22Rv1 (cell line): Measurements from ENCODE around the gene UBL7.

Source experiments
- H3K27ac ChIP-seq: fragments of 450-650 bp; 2 replicates; pipeline ENCODE4 v1.5.1; 2017
- ZFX ChIP-seq: fragments of 450-650 bp; IDR thresholded peaks from 2 replicates; pipeline ENCODE4 v1.6.1; 2017; ENCODE audit warnings: antibody characterized with exemption, borderline replicate concordance
- TF ChIP-seq, protein P1 (sequence below): fragments of 450-650 bp; IDR thresholded peaks from 2 replicates; pipeline ENCODE4 v1.5.1; 2017; ENCODE audit warnings: mild to moderate bottlenecking

Gene UBL7

DNA sequence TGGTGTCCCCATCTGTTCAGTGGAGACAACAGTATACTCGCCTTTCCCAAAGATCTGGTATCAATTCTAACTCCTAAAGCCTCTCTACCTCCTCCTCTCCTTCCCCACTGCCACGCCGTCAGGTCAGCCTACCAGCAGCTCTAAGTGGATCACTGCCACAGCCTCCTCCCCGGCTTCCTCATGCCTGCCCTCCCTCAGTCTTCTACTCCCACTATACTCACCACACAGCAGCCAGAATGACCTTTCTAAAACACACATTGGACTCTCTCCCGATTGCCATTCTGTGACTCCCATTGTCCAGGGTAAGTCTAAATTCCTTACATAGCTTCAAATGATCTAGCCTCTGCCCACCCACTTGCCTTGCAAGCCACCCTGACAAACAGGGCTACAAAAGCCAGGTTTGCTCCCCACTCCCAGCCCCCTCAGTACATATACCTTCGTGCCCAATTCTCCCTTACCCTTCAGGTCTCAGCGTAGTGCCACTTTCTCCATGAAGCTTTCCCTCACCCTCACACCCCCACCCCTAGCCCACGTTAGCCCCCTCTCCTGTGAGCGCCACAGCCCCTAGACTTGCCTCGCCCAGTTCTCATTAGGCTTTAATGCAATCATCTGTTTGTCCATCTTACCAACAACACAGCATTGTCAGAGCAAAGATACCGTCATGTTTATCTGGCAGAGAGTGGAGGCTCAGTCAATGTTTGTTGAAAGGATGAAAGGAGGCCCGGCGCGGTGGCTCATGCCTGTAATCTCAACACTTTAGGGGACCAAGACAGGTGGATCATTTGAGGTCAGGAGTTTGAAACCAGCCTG, 17.7 kb downstream of the UBL7 start:
- no peak overlapping the region for H3K27ac ChIP-seq
- TF ChIP-seq ZFX: no peak
- TF ChIP-seq, protein P1, sequence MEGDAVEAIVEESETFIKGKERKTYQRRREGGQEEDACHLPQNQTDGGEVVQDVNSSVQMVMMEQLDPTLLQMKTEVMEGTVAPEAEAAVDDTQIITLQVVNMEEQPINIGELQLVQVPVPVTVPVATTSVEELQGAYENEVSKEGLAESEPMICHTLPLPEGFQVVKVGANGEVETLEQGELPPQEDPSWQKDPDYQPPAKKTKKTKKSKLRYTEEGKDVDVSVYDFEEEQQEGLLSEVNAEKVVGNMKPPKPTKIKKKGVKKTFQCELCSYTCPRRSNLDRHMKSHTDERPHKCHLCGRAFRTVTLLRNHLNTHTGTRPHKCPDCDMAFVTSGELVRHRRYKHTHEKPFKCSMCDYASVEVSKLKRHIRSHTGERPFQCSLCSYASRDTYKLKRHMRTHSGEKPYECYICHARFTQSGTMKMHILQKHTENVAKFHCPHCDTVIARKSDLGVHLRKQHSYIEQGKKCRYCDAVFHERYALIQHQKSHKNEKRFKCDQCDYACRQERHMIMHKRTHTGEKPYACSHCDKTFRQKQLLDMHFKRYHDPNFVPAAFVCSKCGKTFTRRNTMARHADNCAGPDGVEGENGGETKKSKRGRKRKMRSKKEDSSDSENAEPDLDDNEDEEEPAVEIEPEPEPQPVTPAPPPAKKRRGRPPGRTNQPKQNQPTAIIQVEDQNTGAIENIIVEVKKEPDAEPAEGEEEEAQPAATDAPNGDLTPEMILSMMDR: no peak

DNA sequence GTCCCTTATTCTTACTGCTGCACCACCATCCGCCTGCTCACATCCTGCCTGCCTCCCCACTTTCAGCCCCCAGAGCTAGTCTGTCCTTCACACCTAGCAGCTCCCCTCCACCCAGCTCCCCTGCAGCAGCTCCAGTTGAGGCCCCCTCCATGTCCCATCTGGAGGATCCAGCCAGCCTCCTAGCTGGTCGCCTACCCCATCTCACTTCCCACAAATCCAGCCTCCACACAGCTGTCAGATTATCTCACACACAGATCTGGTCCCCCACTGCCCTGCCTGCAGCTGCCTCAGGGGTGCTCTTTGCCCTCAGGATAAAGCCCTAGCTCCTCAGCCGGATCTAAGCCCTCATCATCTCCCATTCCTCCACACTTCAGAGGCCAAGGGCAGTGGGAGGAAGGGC, 18.4 kb downstream of the UBL7 start:
- no peak overlapping the region for H3K27ac ChIP-seq
- TF ChIP-seq, protein P1: no peak
- no peak for TF ChIP-seq ZFX

DNA sequence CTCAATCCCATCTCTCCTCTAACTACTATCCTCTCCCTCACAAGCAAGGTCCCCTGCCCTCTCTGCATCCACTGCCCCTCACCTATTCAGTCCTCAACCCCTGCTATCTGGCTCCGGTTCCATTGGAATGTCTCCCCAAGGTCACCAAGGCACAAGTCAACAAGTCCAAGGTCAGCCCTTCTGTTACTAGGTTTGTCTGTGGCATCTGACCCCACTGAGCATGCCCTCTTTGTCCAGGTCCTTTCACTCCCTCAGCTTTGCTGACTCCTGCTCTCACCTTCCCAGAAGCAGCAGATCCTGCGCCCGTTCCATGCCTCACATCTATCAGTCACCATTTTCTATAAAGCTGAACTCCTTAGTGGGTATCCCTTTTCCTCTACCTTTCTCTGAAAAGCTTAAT, 18.9 kb downstream of the UBL7 start:
- TF ChIP-seq ZFX: no peak
- TF ChIP-seq, protein P1: no peak
- H3K27ac ChIP-seq: no peak overlapping the region

DNA sequence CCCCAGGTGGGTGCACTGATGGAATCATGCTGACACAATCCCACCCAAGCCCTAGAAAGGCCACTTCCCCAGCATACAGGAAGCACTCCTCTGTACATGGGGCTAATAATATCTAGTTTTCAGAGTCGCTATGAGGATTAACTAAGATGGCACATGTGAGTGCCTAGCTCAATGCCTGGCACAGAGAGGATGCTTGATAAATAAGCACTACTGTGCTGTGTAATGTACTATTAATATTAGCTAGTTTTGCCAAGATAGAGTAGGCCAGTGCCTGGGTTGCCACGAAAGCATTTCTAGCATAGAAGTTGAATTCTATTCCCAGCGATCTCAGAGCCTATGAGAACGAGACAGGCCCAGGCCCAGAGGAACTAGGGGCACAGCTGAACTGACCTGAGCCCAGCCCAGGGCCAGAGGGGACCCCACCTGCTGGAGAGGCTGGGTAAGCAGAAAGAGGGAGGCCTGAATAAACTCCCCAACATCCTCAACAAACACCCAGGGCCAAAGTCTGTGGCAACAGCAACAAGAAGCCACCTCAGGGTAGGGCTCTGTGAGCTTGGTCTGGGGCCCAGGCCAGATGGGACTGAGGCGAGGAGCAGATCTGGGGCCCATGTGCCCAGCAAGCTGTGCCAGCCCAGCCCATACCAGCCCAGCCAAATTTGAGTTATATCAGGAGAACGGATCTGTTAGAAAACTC, 19.6 kb downstream of the UBL7 start:
- TF ChIP-seq, protein P1: no peak
- TF ChIP-seq ZFX: no peak
- H3K27ac ChIP-seq: no peak overlapping the region

DNA sequence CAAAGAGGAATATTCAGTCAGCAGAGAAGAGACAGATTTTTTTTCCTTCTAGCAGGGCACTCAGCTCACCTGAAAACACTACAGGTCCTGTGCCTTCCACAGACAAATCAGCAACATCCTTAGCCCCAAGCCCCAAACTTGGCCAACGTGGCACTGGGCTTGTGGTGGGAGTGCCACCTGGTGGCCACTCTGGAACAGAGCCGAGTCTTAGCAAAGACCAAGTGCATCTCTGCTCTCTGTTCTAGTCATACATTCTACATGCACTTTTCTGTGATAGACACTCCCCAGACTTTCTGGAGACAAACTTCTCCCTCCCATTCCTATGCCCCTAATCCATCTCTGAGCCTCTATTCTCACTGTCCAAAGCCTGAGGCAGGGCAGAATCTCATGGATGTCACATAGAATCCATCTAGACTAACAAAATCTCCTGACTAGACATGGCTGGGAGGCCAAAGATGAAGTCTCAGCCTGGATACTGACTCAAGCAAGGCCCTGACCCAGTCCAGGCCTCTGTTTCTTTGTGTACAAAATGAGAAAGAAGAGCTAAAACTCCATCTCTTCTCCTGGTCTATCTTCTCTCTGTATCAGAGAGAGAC, 22.1 kb downstream of the UBL7 start:
- H3K27ac ChIP-seq: no peak overlapping the region
- no peak for TF ChIP-seq ZFX
- TF ChIP-seq, protein P1: peak; percentile 96

DNA sequence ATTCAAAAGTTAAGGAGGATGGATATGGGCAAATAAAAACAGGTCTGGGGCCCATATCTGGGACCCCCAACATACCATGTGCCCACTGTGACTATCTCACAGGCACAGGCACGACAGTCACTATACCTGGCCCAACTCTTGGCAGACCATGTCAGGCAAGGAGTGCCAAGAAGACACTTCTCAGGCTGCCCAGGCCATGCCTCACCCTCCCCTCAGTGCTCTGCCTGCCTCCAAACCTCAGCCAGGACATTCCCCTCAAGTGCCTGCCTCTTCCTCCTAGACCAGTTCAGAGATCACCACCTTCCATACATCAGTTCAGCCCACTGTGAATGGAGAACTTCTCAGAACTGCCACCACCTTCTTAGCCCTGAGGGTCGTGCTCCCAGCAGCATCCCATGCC, 22.8 kb downstream of the UBL7 start:
- TF ChIP-seq, protein P1: no peak
- no peak for TF ChIP-seq ZFX
- H3K27ac ChIP-seq: no peak overlapping the region
